GM23338 (cell line): Measurements from ENCODE around the gene PTBP3.

Experiments used
- CREB1 ChIP-seq: fragments of 250-450 bp; sonication (Bioruptor Pico); IDR thresholded peaks from 2 replicates; pipeline ENCODE4 v1.5.0; 2020; ENCODE audit warnings: low read depth, mild to moderate bottlenecking, moderate library complexity
- CTCF ChIP-seq, 2 experiments: fragments of 200-600 bp in 1 of 2; sonication (generic) in 1 of 2; conservative IDR thresholded peaks; 2 replicates each; pipeline versions ENCODE4 v1.5.1 to v1.6.1; 2016 to 2017; ENCODE audit warnings: antibody characterized with exemption in 2 of 2, low read depth in 2 of 2, mild to moderate bottlenecking in 2 of 2, moderate library complexity in 1 of 2
- EZH2 ChIP-seq: fragments of 200-600 bp; sonication (generic); IDR thresholded peaks from one replicate; pipeline ENCODE4 v1.8.0; 2017; ENCODE audit warnings: antibody characterized with exemption, mild to moderate bottlenecking, low read depth; ENCODE audit not compliant: unreplicated experiment
- EZH2phosphoT487 ChIP-seq: fragments of 200-600 bp; sonication (generic); IDR thresholded peaks from one replicate; pipeline ENCODE4 v1.8.1; 2018; ENCODE audit warnings: antibody characterized with exemption; ENCODE audit not compliant: unreplicated experiment
- POLR2AphosphoS5 ChIP-seq: IDR thresholded peaks from 2 replicates; pipeline ENCODE4 v1.6.1; 2016; ENCODE audit warnings: antibody characterized with exemption, low read depth
- REST ChIP-seq: IDR thresholded peaks from one replicate; pipeline ENCODE4 v1.6.1; 2018; ENCODE audit warnings: antibody characterized with exemption; ENCODE audit not compliant: unreplicated experiment
- ZNF114 ChIP-seq: fragments of 250-450 bp; sonication (Bioruptor Pico); IDR thresholded peaks from 2 replicates; pipeline ENCODE4 v1.5.0; 2020; ENCODE audit warnings: mild to moderate bottlenecking, moderate library complexity

- TF ChIP-seq CTCF (conservative IDR thresholded peaks at IDR 0.05; ENCODE audit: low read depth in 2 of 2) (peak in 1 of 2 experiments; percentile 22; a peak in 2 of 4 replicates), EZH2phosphoT487 (no peak), EZH2 (no peak), POLR2AphosphoS5 (no peak), REST (no peak), CREB1 (CRISPR knock-in tag) (no peak), ZNF114 (CRISPR knock-in tag) (no peak)
Measured at GRCh38 chr9:112332674-112332976, 794 bp downstream of the PTBP3 start.
